Spleen (tissue), 11 donors: ENCODE data around the gene SREBF2. TPM values are rescaled to one million over a fixed set of nuclear protein-coding genes. Genes with fewer than 3 reads are reported as not detected.

Experiments used
- DNase-seq: peaks from one replicate; pipeline ENCODE4 v3.0.0-alpha.2; 2020
- H3K27ac ChIP-seq, 8 donors: fragments of 200-600 bp; sonication (generic) in 7 of 8; 1 replicate in 4 of 8; 2 replicates in 4 of 8; pipeline versions ENCODE4 v1.5.0 to v1.8.0; 2016 to 2021; ENCODE audit warnings: inconsistent platforms in 4 of 8, mild to moderate bottlenecking in 4 of 8, moderate library complexity in 1 of 8
- H3K27me3 ChIP-seq, 7 donors: fragments of 200-600 bp; sonication (generic) in 6 of 7; replicated peaks in 1 of 7; 1 replicate in 4 of 7; 2 replicates in 3 of 7; pipeline versions ENCODE4 v1.5.0 to v1.8.0; 2016 to 2021; ENCODE audit warnings: inconsistent platforms in 3 of 7, mild to moderate bottlenecking in 1 of 7
- H3K36me3 ChIP-seq, 6 donors: fragments of 200-600 bp; sonication (generic) in 5 of 6; 1 replicate in 4 of 6; 2 replicates in 2 of 6; pipeline versions ENCODE4 v1.5.0 to v1.8.0; 2016 to 2021; ENCODE audit warnings: inconsistent platforms in 2 of 6
- H3K4me1 ChIP-seq, 6 donors: fragments of 200-600 bp; sonication (generic) in 5 of 6; 1 replicate in 3 of 6; 2 replicates in 3 of 6; pipeline versions ENCODE4 v1.5.0 to v1.8.0; 2016 to 2021; ENCODE audit warnings: inconsistent platforms in 3 of 6
- H3K4me3 ChIP-seq, 8 donors: fragments of 200-600 bp; sonication (generic) in 7 of 8; 1 replicate in 4 of 8; 2 replicates in 4 of 8; pipeline versions ENCODE4 v1.5.0 to v1.8.0; 2016 to 2021; ENCODE audit warnings: inconsistent platforms in 4 of 8, mild to moderate bottlenecking in 4 of 8, moderate library complexity in 2 of 8
- H3K9me3 ChIP-seq, 8 donors: fragments of 200-600 bp; sonication (generic) in 7 of 8; 1 replicate in 4 of 8; 2 replicates in 4 of 8; pipeline versions ENCODE4 v1.5.0 to v1.8.0; 2016 to 2021; ENCODE audit warnings: inconsistent platforms in 4 of 8
- CTCF ChIP-seq, 11 experiments: fragments of 200-600 bp in 7 of 11; fragments of 450-650 bp in 4 of 11; sonication (generic) in 4 of 11; IDR thresholded peaks in 8 of 11; conservative IDR thresholded peaks in 3 of 11; 1 replicate in 7 of 11; 2 replicates in 4 of 11; pipeline versions ENCODE4 v1.4.0 to v1.8.0; 2016 to 2021; ENCODE audit warnings: antibody characterized with exemption in 11 of 11, inconsistent platforms in 4 of 11, mild to moderate bottlenecking in 1 of 11
- POLR2A ChIP-seq, 3 donors: fragments of 450-650 bp; IDR thresholded peaks; one replicate each; pipeline ENCODE4 v1.5.1; 2017; ENCODE audit warnings: antibody characterized with exemption in 3 of 3, mild to moderate bottlenecking in 1 of 3
- POLR2AphosphoS5 ChIP-seq, 3 donors: sonication (generic); formaldehyde crosslinking; IDR thresholded peaks; one replicate each; pipeline ENCODE4 v1.5.1; 2017; ENCODE audit warnings: antibody characterized with exemption in 3 of 3
- WGBS, 5 donors: extraction: QIAGEN DNeasy Blood & Tissue Kit in 3 of 5; methylation state at CpG; one replicate each; pipeline versions ENCODE4 v1.1.5 to v1.1.7; 2013 to 2018; 5-methylcytosine and 5-hydroxymethylcytosine counted together
- intact Hi-C: fragments of 100-400 bp; cut with DNase I; formaldehyde crosslinking; loops from one replicate; pipeline ENCODE4 v1.15.0; 2023; ENCODE audit warnings: low total_unique reads
- polyA plus RNA-seq, 3 donors: library from polyadenylated mRNA; stranded (reverse); fragments of 200-250 nt; gene quantifications; one replicate each; pipeline ENCODE4 v1.2.1, GENCODE V29; 2013
- total RNA-seq, 7 donors: library from RNA; depleted of rRNA in 3 of 7; stranded (reverse); fragments of >200 nt in 3 of 7; fragmentation: NEBNext Ultra II Directional in 4 of 7; extraction: Animal tissue kit (Norgen Biotek cat#: 25700) in 4 of 7; gene quantifications; one replicate each; pipeline versions ENCODE4 v1.1.0 to v1.2.1, GENCODE V29; 2016 to 2021
- donor health status: healthy with polysubstance abuse.
- donor health status: DM: no; HTN: no; CAD: no; lungs with moderate emphysema.
- donor health status: DM: no; HTN: no; CAD: no.
- donor health status: Bipolar disorder and iron deficiency.
- donor health status: healthy.
- donor health status: DM: no; HTN: no; CAD: no.
- donor health status: DM: yes; HTN: yes; CAD: no.

Gene SREBF2
- total and polyA plus RNA-seq, 10 donors = 19.4 to 104 (median 63.3) TPM

DNA sequence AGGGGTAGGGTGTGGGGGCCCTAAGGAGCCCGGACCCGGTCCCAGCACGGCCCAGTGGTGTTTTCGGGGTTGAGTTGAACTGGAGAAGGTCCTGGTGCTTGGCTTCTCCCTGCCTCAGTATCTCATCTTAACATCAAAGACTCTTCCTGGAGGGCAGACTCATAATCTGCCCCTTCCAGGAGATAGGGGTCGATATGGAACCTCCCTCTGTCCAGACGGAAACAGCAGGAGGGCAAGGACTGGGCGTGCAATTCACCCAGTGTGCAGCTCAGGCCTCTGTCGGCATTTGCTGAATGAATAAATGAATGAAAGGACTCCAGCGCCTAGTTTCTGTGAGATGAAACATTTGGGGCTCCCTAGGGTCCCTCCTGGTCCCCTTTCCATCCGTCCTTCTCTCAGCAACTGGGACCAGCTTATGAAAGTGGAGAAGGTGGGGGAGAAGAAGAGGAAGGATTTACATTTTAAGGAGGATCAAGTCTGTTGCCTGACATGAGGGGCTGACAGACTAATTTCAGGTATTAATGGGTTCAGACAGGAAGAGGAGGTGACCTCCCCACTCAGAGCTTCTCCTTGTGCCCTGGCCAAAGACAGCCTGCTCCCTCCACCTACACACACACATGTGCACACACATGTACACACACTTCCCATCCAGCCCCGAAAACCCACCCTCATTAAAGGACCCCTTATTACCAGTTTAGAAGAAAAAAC is 83.0 kb downstream of the SREBF2 start:
- WGBS, 5 donors = 50 to 63% (median 52%) methylated on average over 10 to 11 of the region's 11 CpGs

DNA sequence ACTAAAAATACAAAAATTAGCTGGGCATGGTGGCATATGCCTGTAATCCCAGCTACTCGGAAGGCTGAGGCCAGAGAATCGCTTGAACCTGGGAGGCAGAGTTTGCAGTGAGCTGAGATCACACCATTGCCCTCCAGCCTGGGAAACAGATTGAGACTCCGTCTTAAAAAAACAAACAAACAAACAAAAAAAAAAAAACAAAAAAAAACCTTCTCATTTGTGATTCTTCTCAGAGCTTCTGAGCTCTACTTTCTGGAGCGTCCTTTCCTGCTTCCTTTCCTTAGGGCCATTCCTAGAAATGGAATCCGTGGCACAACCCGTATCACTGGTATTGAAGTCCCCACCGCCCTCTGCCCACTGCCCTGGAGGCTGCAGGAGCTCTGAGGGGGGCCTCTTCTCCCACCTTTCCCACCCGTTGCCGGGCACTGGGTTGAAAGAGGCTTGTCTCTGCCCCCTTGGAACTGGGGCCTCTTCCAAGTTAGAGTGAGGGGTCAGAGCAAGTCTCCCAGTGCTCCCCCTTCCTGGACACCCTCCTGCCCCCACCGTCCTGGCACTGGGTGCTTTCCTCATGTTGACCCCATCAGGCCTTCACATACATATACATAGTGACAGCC is 83.9 kb downstream of the SREBF2 start:
- intact Hi-C loops = no loop called here
- no peaks in the 10 kb centered on the region for H3K9me3 ChIP-seq
- H3K27me3 ChIP-seq = peaks cover 4 to 88% (median 48%) of the 10 kb centered on the region in 7 donors
- peaks cover 26 to 95% (median 65%) of the 10 kb centered on the region in 6 donors for H3K4me1 ChIP-seq
- H3K4me3 ChIP-seq = no peak overlapping the region
- no peak overlapping the region for H3K27ac ChIP-seq
- H3K36me3 ChIP-seq = no peaks in the 10 kb centered on the region
- DNase-seq = peak; percentile 68
- WGBS, 5 donors = 66 to 76% (median 75%) methylated on average over 10 of the region's 10 CpGs
- TF ChIP-seq POLR2AphosphoS5 (IDR thresholded peaks at IDR 0.05) (no peak), POLR2A (IDR thresholded peaks at IDR 0.05) (no peak), CTCF (IDR thresholded peaks at IDR 0.05 in 8 of 11, conservative IDR thresholded peaks at IDR 0.05 in 3 of 11) (no peak)

More for the DNA sequence above, 83.0 kb downstream of the SREBF2 start:
- peaks cover 32 to 95% (median 66%) of the 10 kb centered on the region in 6 donors for H3K4me1 ChIP-seq
- H3K36me3 ChIP-seq = no peaks in the 10 kb centered on the region
- TF ChIP-seq CTCF (IDR thresholded peaks at IDR 0.05 in 8 of 11, conservative IDR thresholded peaks at IDR 0.05 in 3 of 11) (no peak), POLR2A (IDR thresholded peaks at IDR 0.05) (no peak), POLR2AphosphoS5 (IDR thresholded peaks at IDR 0.05) (peak in 1 of 3 donors; percentile 2)
- H3K9me3 ChIP-seq = no peaks in the 10 kb centered on the region
- H3K27ac ChIP-seq = no peak overlapping the region
- peaks cover 4 to 97% (median 57%) of the 10 kb centered on the region in 7 donors for H3K27me3 ChIP-seq
- DNase-seq = no peak
- peak overlapping the region in 2 of 8 donors; percentile 41 to 74 for H3K4me3 ChIP-seq
- intact Hi-C loops = no loop called here

- Histone ChIP-seq H3K4me1 (peaks cover 26 to 95% (median 69%) of the 10 kb centered on the region in 6 donors), H3K4me3 (no peak overlapping the region), H3K27ac (peak overlapping the region in 1 of 8 donors; percentile 99), H3K36me3 (no peaks in the 10 kb centered on the region), H3K27me3 (peaks cover 0 to 82% (median 42%) of the 10 kb centered on the region in 7 donors), H3K9me3 (no peaks in the 10 kb centered on the region)
- WGBS, 5 donors = 68 to 81% (median 75%) methylated on average over 9 to 11 of the region's 11 CpGs
- intact Hi-C loops = no loop called here
- no peak for TF ChIP-seq POLR2A (IDR thresholded peaks at IDR 0.05)
- TF ChIP-seq CTCF (IDR thresholded peaks at IDR 0.05 in 8 of 11, conservative IDR thresholded peaks at IDR 0.05 in 3 of 11) = no peak
- TF ChIP-seq POLR2AphosphoS5 (IDR thresholded peaks at IDR 0.05) = no peak
- peak; percentile 80 for DNase-seq
Observed at GRCh38 chr22:41917375-41917902, 84.5 kb downstream of the SREBF2 start.
